ENCODE measurements around the gene CD200. TPM values are rescaled to one million over a fixed set of nuclear protein-coding genes. Genes with fewer than 3 reads are reported as not detected.

Gene CD200
- total and polyA plus RNA-seq, 10 of the 15 experiments (the other 5 are each of a cell fraction or from before 2014, with no cell fraction given), result 21.2 to 84.3 (median 33.2) TPM

GRCh38 chr3:112405845-112406244 lies 72.9 kb downstream of the CD200 start:
- no TSS peak for BruUV-seq (replicated peaks)
- TF ChIP-seq NR2F1 (conservative IDR thresholded peaks at IDR 0.05), result peak; percentile 69
- TF ChIP-seq SP1 (IDR thresholded peaks at IDR 0.05; ENCODE audit: low read depth, low read length), result no peak
- TF ChIP-seq CREB1 (IDR thresholded peaks at IDR 0.05; ENCODE audit: low read depth), result 0 out of 2 replicates have a peak, but pooled peaks have one; percentile 46
- no peak for TF ChIP-seq USF2 (IDR thresholded peaks at IDR 0.05; ENCODE audit: borderline replicate concordance, low read depth, low read length)
- 0 out of 2 replicates have a peak, but pooled peaks have one; percentile 10 for TF ChIP-seq RAD51 (IDR thresholded peaks at IDR 0.05)
- TF ChIP-seq SUZ12 (IDR thresholded peaks at IDR 0.05; ENCODE audit: unreplicated experiment), result no peak
- no peak for TF ChIP-seq CEBPZ (IDR thresholded peaks at IDR 0.05; ENCODE audit: low read depth, low read length)
- TF ChIP-seq E4F1 (IDR thresholded peaks at IDR 0.05; ENCODE audit: borderline replicate concordance, partially characterized antibody), result no peak
- no peak for TF ChIP-seq MYB (IDR thresholded peaks at IDR 0.05; ENCODE audit: borderline replicate concordance, low read depth, low read length)
- no peak for TF ChIP-seq NKRF (conservative IDR thresholded peaks at IDR 0.05)
- TF ChIP-seq TCF12 (IDR thresholded peaks at IDR 0.05; ENCODE audit: low read depth, low read length), result no peak
- TF ChIP-seq SMC3 (IDR thresholded peaks at IDR 0.05; ENCODE audit: borderline replicate concordance, low read length), result no peak
- TF ChIP-seq FOXK2 (IDR thresholded peaks at IDR 0.05), result no peak
- peak; percentile 66 for TF ChIP-seq SPI1 (IDR thresholded peaks at IDR 0.05; ENCODE audit: borderline replicate concordance, insufficient read depth, low read depth, low read length)
- TF ChIP-seq CBX5 (IDR thresholded peaks at IDR 0.05; ENCODE audit: low read depth), result no peak

More at GRCh38 chr3:112405845-112406244, 72.9 kb downstream of the CD200 start:
- RAD21 ChIA-PET (ENCODE audit: unreplicated experiment), result interaction anchor here (0.7 to 7.5 kb wide), 18 partner anchors 15 to 1172 kb away, joined by 3 to 57 read pairs (median 4); partner anchors contain the start of gene CD200
- in situ Hi-C loops (cut with MboI) (no loop called here), intact Hi-C loops (cut with micrococcal nuclease; ENCODE audit: unreplicated experiment) (loop anchor here (2.0 kb wide), 5 partner anchors 41 to 291 kb away; no protein-coding TSS in a partner anchor)
- FAIRE-seq (no peak), ATAC-seq (peak; percentile 72), DNase-seq (ENCODE audit: low read depth, low spot score) (no peak)
- Histone ChIP-seq H3K4me2 (ENCODE audit: control insufficient read depth, insufficient read depth) (peak overlapping the region; percentile 57; the same call in 1 of the 2 replicates), H3K4me3 (no peak overlapping the region), H3K27ac (ENCODE audit: control insufficient read depth, insufficient read depth) (no peak overlapping the region; the same call in 1 of the 2 replicates), H3K4me1 (ENCODE audit: control insufficient read depth, insufficient read depth, low read length) (peaks cover 27% of the 10 kb centered on the region), H3K9me3 (replicated peaks; ENCODE audit: control insufficient read depth, insufficient read depth, low read length) (no peaks in the 10 kb centered on the region; the same call in 1 of the 3 replicates), H4K20me1 (ENCODE audit: control insufficient read depth, insufficient read depth) (no peaks in the 10 kb centered on the region), H2AFZ (ENCODE audit: control insufficient read depth, low read depth, low read length) (peak overlapping the region; percentile 28; the same call in 1 of the 2 replicates), H3K36me3 (ENCODE audit: control insufficient read depth in 2 of 2, insufficient read depth in 2 of 2, low read length in 1 of 2) (no peaks in the 10 kb centered on the region), H3K27me3 (replicated peaks in 1 of 2; ENCODE audit: control insufficient read depth in 2 of 2, insufficient read depth in 2 of 2, low read length in 1 of 2) (no peaks in the 10 kb centered on the region), H3K79me2 (ENCODE audit: control insufficient read depth, insufficient read depth, low read length) (no peaks in the 10 kb centered on the region), H3K9ac (ENCODE audit: control insufficient read depth, insufficient read depth, low read length) (no peak overlapping the region)
- WGBS (ENCODE audit: insufficient coverage, insufficient replicate concordance, low lambda C conversion rate, missing lambda C conversion rate), result 43% methylated on average over 4 of the region's 4 CpGs
- POLR2A ChIA-PET, result interaction anchor here (0.6 to 2.5 kb wide), 15 partner anchors 10 to 613 kb away, joined by 3 to 9 read pairs (median 5); partner anchors contain the start of gene CD200
- SMC1A ChIA-PET (ENCODE audit: uncharacterized antibody, unreplicated experiment), result interaction anchor here (0.7 to 5.9 kb wide), 31 partner anchors 10 to 294 kb away, joined by 3 to 46 read pairs (median 4); partner anchors contain the start of genes CD200 and SLC9C1
- CTCF ChIA-PET, result interaction anchor here (0.7 to 2.6 kb wide), 12 partner anchors 14 to 268 kb away, joined by 3 to 15 read pairs (median 4); partner anchors contain the start of gene CD200

Data from GM12878 (cell line).